Prostate gland (tissue), 2 donors: ENCODE results near the gene PLXDC2. TPM values are rescaled to one million over a fixed set of nuclear protein-coding genes. Genes with fewer than 3 reads are reported as not detected.

Experiments used
- DNase-seq: peaks from one replicate; pipeline ENCODE4 v3.0.0-alpha.2; 2019; ENCODE audit warnings: low spot score
- H3K27ac ChIP-seq, 2 donors: fragments of 200-600 bp; sonication (generic); 2 replicates each; pipeline ENCODE4 v1.5.1; 2017 to 2019
- H3K27me3 ChIP-seq: fragments of 200-600 bp; sonication (generic); replicated peaks from 2 replicates; pipeline ENCODE4 v1.5.1; 2019; ENCODE audit not compliant: insufficient read depth
- H3K36me3 ChIP-seq, 2 donors: fragments of 200-600 bp; sonication (generic); 1 replicate in 1 of 2; 2 replicates in 1 of 2; pipeline versions ENCODE4 v1.5.1 to v1.8.1; 2017 to 2019
- H3K4me1 ChIP-seq: fragments of 200-600 bp; sonication (generic); replicated peaks from 2 replicates; pipeline ENCODE4 v1.5.1; 2019
- H3K4me3 ChIP-seq, 2 donors: fragments of 200-600 bp; sonication (generic); 2 replicates each; pipeline ENCODE4 v1.5.1; 2017 to 2019
- H3K9me3 ChIP-seq: fragments of 200-600 bp; sonication (generic); 2 replicates; pipeline ENCODE4 v1.5.1; 2017
- CTCF ChIP-seq, 4 experiments: fragments of 200-600 bp in 2 of 4; fragments of 450-650 bp in 2 of 4; sonication (generic) in 2 of 4; IDR thresholded peaks; 1 replicate in 3 of 4; 2 replicates in 1 of 4; pipeline ENCODE4 v1.5.1; 2016 to 2019; ENCODE audit warnings: antibody characterized with exemption in 4 of 4, mild to moderate bottlenecking in 2 of 4, moderate library complexity in 2 of 4
- POLR2A ChIP-seq: fragments of 450-650 bp; IDR thresholded peaks from one replicate; pipeline ENCODE4 v1.6.1; 2016; ENCODE audit warnings: antibody characterized with exemption, mild to moderate bottlenecking
- POLR2AphosphoS5 ChIP-seq: sonication (generic); formaldehyde crosslinking; IDR thresholded peaks from one replicate; pipeline ENCODE4 v1.6.1; 2017; ENCODE audit warnings: antibody characterized with exemption
- WGBS: methylation state at CpG from one replicate; pipeline ENCODE4 v1.1.5; 2018; 5-methylcytosine and 5-hydroxymethylcytosine counted together
- intact Hi-C: fragments of 100-400 bp; cut with DNase I; formaldehyde crosslinking; loops from one replicate; pipeline ENCODE4 v1.14.2; 2022
- total RNA-seq, 2 donors: library from RNA; depleted of rRNA; stranded (reverse); fragments of >200 nt; gene quantifications; one replicate each; pipeline ENCODE4 v1.1.0, GENCODE V29; 2016

Gene PLXDC2
- total RNA-seq, 2 donors from 2014 or later = 19.6 to 83.6 TPM

DNA sequence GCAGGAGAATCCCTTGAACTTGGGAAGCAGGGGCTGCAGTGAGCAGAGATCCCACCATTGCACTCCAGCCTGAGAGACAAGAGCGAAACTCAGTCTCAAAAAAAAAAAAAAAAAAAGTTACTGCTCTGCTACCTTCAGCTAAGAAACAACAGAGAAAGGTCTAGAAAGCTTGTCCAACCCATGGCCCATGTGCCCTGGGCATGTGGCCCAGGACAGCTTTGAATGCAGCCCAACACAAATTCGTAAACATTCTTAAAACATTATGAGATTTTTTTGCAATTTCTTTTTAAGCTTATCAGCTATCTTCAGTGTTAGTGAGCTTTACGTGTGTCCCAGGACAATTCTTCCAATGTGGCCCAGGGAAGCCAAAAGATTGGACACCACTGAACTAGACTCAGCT lies 22.9 kb downstream of the PLXDC2 start:
- Histone ChIP-seq H3K4me1 (no peaks in the 10 kb centered on the region), H3K4me3 (no peak overlapping the region), H3K27me3 (no peaks in the 10 kb centered on the region), H3K9me3 (no peaks in the 10 kb centered on the region), H3K36me3 (no peaks in the 10 kb centered on the region), H3K27ac (no peak overlapping the region)
- DNase-seq = no peak
- intact Hi-C loops = no loop called here
- WGBS = 52% methylated on average over 3 of the region's 3 CpGs
- no peak for TF ChIP-seq POLR2A
- TF ChIP-seq CTCF (IDR thresholded peaks at IDR 0.05) = no peak
- TF ChIP-seq POLR2AphosphoS5 = no peak

DNA sequence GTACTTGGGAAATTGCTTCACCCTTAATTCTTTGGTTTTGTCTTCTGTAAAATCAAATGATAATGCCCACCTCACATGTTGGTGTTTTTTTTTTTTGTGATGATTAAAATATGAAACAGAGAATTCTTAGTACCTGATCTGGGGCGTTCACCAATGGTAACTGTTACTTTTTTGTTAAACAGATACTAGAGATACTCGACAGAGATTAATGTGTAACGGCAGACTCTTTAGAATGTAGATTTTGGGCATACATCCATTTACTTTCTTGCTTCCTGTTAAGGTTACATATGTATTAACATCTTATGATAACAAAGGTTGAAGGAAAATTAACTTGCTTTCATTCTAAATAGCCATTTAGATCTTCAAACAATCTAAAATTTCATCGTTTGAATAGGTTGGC lies 23.3 kb downstream of the PLXDC2 start:
- no peak for TF ChIP-seq CTCF (IDR thresholded peaks at IDR 0.05)
- TF ChIP-seq POLR2AphosphoS5 = no peak
- no peak for TF ChIP-seq POLR2A
- Histone ChIP-seq H3K4me3 (no peak overlapping the region), H3K27ac (no peak overlapping the region), H3K36me3 (no peaks in the 10 kb centered on the region), H3K27me3 (no peaks in the 10 kb centered on the region), H3K9me3 (no peaks in the 10 kb centered on the region), H3K4me1 (no peaks in the 10 kb centered on the region)
- intact Hi-C loops = no loop called here
- WGBS = 63% methylated on average over 4 of the region's 4 CpGs
- no peak for DNase-seq

DNA sequence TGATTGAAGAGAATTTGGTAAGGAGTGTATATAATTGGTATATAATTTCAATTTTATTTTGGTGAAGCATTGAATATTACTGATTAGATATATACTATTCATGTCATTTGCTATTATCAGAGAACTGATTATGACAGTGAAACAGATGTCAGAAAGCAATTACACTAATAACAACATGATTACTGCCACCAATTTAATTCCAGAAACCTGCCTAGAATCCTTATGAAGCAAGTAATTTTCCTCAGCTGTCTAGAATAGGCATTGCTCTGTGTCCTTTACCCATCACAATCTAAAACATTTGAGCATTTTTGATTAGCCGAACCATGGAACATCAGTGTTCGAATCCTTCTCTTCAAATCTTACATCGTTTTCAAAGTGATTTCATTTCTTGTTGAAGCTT lies 24.5 kb downstream of the PLXDC2 start:
- H3K36me3 ChIP-seq = no peaks in the 10 kb centered on the region
- H3K4me1 ChIP-seq = no peaks in the 10 kb centered on the region
- H3K27ac ChIP-seq = no peak overlapping the region
- intact Hi-C loops = no loop called here
- no peaks in the 10 kb centered on the region for H3K9me3 ChIP-seq
- no peak overlapping the region for H3K4me3 ChIP-seq
- WGBS = 100% methylated on average over 3 of the region's 3 CpGs
- no peak for DNase-seq
- TF ChIP-seq POLR2A (no peak), POLR2AphosphoS5 (no peak), CTCF (IDR thresholded peaks at IDR 0.05) (no peak)
- H3K27me3 ChIP-seq = no peaks in the 10 kb centered on the region

- TF ChIP-seq CTCF (IDR thresholded peaks at IDR 0.05) (no peak), POLR2A (no peak), POLR2AphosphoS5 (no peak)
- Histone ChIP-seq H3K27me3 (no peaks in the 10 kb centered on the region), H3K36me3 (no peaks in the 10 kb centered on the region), H3K4me3 (no peak overlapping the region), H3K27ac (no peak overlapping the region), H3K4me1 (no peaks in the 10 kb centered on the region), H3K9me3 (no peaks in the 10 kb centered on the region)
- intact Hi-C loops = no loop called here
- DNase-seq = no peak
- 44% methylated on average over 1 of the region's 1 CpG for WGBS
Observed at GRCh38 chr10:19843487-19843886, 27.3 kb downstream of the PLXDC2 start.

DNA sequence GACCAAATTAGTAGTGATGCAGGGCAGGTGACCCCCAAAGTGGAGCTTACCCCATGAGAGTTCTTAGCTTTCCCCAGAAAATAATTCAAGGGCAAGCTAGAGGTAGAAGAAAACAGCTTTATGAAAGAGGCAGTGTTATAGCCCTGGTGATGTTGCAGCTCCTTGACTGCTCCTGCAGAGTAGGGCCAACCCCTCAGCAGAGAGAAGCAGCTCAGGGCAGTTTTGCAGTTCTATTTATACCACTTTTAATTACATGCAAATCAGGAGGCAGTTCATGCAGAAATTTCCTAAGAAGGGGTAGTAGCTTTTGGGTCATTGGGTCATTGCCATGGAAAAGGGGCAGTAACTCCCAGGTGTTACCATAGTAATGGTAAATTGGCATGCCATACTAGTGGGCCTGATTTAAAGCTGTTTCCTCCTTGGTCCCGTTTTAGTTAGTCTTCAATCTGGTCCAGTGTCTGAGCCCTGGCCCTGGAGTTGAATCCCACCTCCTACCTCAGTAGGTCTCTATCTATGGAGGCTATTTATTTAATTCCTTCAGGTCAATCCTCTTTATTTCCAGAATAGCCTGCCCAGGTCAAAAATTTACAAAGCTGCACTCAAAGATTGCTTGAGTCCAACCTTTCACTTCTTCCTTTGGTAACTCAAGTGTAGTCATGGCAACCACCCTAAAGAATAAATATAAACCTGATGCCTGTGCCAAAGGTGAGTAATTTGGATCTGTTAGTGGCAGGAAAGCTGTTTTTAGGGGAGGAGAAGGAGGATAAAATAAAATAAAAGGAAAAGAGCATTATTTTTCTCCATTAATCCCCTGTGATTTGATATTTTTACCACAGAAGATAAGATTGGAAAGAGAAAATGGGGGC lies 29.5 kb downstream of the PLXDC2 start:
- TF ChIP-seq POLR2A (no peak), POLR2AphosphoS5 (no peak), CTCF (IDR thresholded peaks at IDR 0.05) (no peak)
- Histone ChIP-seq H3K27ac (no peak overlapping the region), H3K4me3 (no peak overlapping the region), H3K27me3 (no peaks in the 10 kb centered on the region), H3K36me3 (no peaks in the 10 kb centered on the region), H3K9me3 (no peaks in the 10 kb centered on the region), H3K4me1 (no peaks in the 10 kb centered on the region)
- intact Hi-C loops = no loop called here
- 78% methylated on average over 1 of the region's 1 CpG for WGBS
- no peak for DNase-seq
